ENCODE measurements around the gene RREB1.

RREB1 gene

DNA sequence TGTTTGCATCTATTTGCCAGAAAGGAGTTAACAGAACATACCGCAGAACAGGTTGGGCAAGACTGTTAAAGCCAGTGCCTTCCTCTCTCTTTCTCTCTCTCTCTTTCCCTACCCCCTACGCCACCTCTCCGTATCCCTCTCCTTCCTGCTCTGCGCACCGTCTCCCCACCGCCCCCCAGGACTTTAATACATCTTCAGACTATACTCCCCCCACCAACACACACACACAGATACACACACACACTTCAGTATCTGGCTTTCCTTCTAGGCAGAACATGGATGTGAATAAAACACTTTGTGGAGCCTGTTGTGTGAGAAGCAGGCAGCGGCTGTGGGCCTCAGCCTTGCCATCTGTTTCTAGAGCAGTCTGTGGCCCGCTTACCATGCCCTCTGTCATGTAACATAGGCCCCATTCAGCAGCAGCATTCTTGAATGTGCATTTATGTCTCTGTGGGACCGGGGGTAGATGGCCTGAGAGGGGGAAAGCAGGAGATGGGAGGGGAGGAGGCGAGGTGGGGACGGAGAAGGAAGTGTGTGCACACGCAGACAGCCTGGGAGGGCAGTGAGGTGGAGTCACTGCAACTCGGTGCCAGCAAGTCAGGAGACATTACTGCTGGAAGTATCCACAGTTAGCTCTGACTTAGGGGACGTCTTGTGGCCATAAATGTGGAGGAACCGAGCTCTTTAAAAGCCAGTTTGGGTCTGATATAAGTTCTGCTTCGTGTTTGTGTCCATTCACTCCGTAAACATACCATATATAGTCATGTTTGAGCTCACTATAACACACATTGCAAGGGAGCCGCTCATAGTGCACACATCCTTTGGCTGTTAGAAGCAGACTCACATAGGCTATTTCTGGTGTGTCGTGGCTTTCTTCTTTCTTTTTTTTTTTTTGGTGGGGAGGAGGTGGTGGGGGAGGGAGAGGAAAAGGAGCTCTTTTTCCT lies 38.4 kb downstream of the RREB1 start:
- no peak overlapping the region for H3K27ac ChIP-seq (ENCODE audit: low read depth, low read length)

GRCh38 chr6:7147051-7147671 lies 39.4 kb downstream of the RREB1 start:
- peaks cover 18% of the 10 kb centered on the region; the same call in 1 of the 2 replicates for H4K20me1 ChIP-seq (ENCODE audit: low read depth, low read length)

More for the DNA sequence above, 38.4 kb downstream of the RREB1 start:
- Histone ChIP-seq H3K27me3 (ENCODE audit: low read length) (no peaks in the 10 kb centered on the region), H3F3A (ENCODE audit: insufficient read depth) (peaks cover 7% of the 10 kb centered on the region; the same call in 1 of the 2 replicates), H2AFZ (ENCODE audit: low read depth, low read length, severe bottlenecking) (no peak overlapping the region), H3K79me2 (ENCODE audit: insufficient read depth, low read length) (no peaks in the 10 kb centered on the region), H3K4me2 (ENCODE audit: low read depth, low read length, poor library complexity, severe bottlenecking) (no peak overlapping the region), H3K4me3 (ENCODE audit: insufficient read depth, low read length, poor library complexity, severe bottlenecking) (no peak overlapping the region), H3K9ac (ENCODE audit: low read length) (no peak overlapping the region), H3K36me3 (ENCODE audit: low read length) (no peaks in the 10 kb centered on the region), H3K9me3 (ENCODE audit: insufficient read depth, low read length) (no peaks in the 10 kb centered on the region), H4K20me1 (ENCODE audit: low read depth, low read length) (peaks cover 18% of the 10 kb centered on the region; the same call in 1 of the 2 replicates), H3K9me2 (replicated peaks; ENCODE audit: insufficient read depth, low read length) (no peaks in the 10 kb centered on the region)
- TF ChIP-seq CTCF (IDR thresholded peaks at IDR 0.05; ENCODE audit: insufficient read depth, low read length, poor library complexity, severe bottlenecking) (no peak), EZH2phosphoT487 (conservative IDR thresholded peaks at IDR 0.05; ENCODE audit: low read length) (no peak)

GRCh38 chr6:7148100-7148822 lies 40.5 kb downstream of the RREB1 start:
- no peaks in the 10 kb centered on the region for H3K27me3 ChIP-seq (ENCODE audit: low read length)
- no peak overlapping the region for H3K4me2 ChIP-seq (ENCODE audit: low read depth, low read length, poor library complexity, severe bottlenecking)
- H3K9ac ChIP-seq (ENCODE audit: low read length), result no peak overlapping the region
- no peak overlapping the region for H2AFZ ChIP-seq (ENCODE audit: low read depth, low read length, severe bottlenecking)
- no peak for TF ChIP-seq EZH2phosphoT487 (conservative IDR thresholded peaks at IDR 0.05; ENCODE audit: low read length)
- no peak for TF ChIP-seq CTCF (IDR thresholded peaks at IDR 0.05; ENCODE audit: insufficient read depth, low read length, poor library complexity, severe bottlenecking)
- peaks cover 7% of the 10 kb centered on the region; the same call in 1 of the 2 replicates for H3F3A ChIP-seq (ENCODE audit: insufficient read depth)
- H3K36me3 ChIP-seq (ENCODE audit: low read length), result no peaks in the 10 kb centered on the region
- no peak overlapping the region for H3K27ac ChIP-seq (ENCODE audit: low read depth, low read length)
- H3K79me2 ChIP-seq (ENCODE audit: insufficient read depth, low read length), result no peaks in the 10 kb centered on the region
- no peak overlapping the region for H3K4me3 ChIP-seq (ENCODE audit: insufficient read depth, low read length, poor library complexity, severe bottlenecking)
- H3K9me2 ChIP-seq (replicated peaks; ENCODE audit: insufficient read depth, low read length), result no peaks in the 10 kb centered on the region
- peaks cover 18% of the 10 kb centered on the region; the same call in 1 of the 2 replicates for H4K20me1 ChIP-seq (ENCODE audit: low read depth, low read length)
- no peaks in the 10 kb centered on the region for H3K9me3 ChIP-seq (ENCODE audit: insufficient read depth, low read length)

More at GRCh38 chr6:7147051-7147671, 39.4 kb downstream of the RREB1 start:
- H3K9ac ChIP-seq (ENCODE audit: low read length), result no peak overlapping the region
- no peaks in the 10 kb centered on the region for H3K27me3 ChIP-seq (ENCODE audit: low read length)
- H3K36me3 ChIP-seq (ENCODE audit: low read length), result no peaks in the 10 kb centered on the region
- H3K4me3 ChIP-seq (ENCODE audit: insufficient read depth, low read length, poor library complexity, severe bottlenecking), result no peak overlapping the region
- peaks cover 7% of the 10 kb centered on the region; the same call in 1 of the 2 replicates for H3F3A ChIP-seq (ENCODE audit: insufficient read depth)
- no peaks in the 10 kb centered on the region for H3K9me2 ChIP-seq (replicated peaks; ENCODE audit: insufficient read depth, low read length)
- H2AFZ ChIP-seq (ENCODE audit: low read depth, low read length, severe bottlenecking), result no peak overlapping the region
- TF ChIP-seq CTCF (IDR thresholded peaks at IDR 0.05; ENCODE audit: insufficient read depth, low read length, poor library complexity, severe bottlenecking) (no peak), EZH2phosphoT487 (conservative IDR thresholded peaks at IDR 0.05; ENCODE audit: low read length) (no peak)
- H3K9me3 ChIP-seq (ENCODE audit: insufficient read depth, low read length), result no peaks in the 10 kb centered on the region
- H3K27ac ChIP-seq (ENCODE audit: low read depth, low read length), result no peak overlapping the region
- no peak overlapping the region for H3K4me2 ChIP-seq (ENCODE audit: low read depth, low read length, poor library complexity, severe bottlenecking)
- H3K79me2 ChIP-seq (ENCODE audit: insufficient read depth, low read length), result no peaks in the 10 kb centered on the region
